B cell (primary cell): ENCODE measurements around the gene TMC8. TPM values are rescaled to one million over a fixed set of nuclear protein-coding genes. Genes with fewer than 3 reads are reported as not detected.

ENCODE experiments used
- ATAC-seq: fragments of 200-7000 bp; cut with Tn5 transposase; one replicate; pipeline ENCODE4 v1.10.0; 2021; ENCODE audit warnings: low read depth, mild to moderate bottlenecking, moderate number of reproducible peaks, moderate library complexity
- CTCF ChIA-PET: fragments of 350-600 bp; sonication (Branson Sonifier 250); formaldehyde crosslinking; loops from one replicate; lab custom pipeline; 2021; ENCODE audit warnings: antibody characterized with exemption, inconsistent platforms; lab: Charles Lee
- POLR2A ChIA-PET: fragments of 350-600 bp; sonication (Branson Sonifier 250); formaldehyde crosslinking; loops from one replicate; lab custom pipeline; 2021; ENCODE audit warnings: antibody characterized with exemption; lab: Charles Lee
- DNase-seq: peaks from one replicate; pipeline ENCODE4 v3.0.0; 2013
- H2AFZ ChIP-seq: 2 replicates; pipeline ENCODE4 v1.6.1; 2012; ENCODE audit warnings: mild to moderate bottlenecking, low read depth, low read length; ENCODE audit not compliant: insufficient read depth, poor library complexity, severe bottlenecking
- H3K27ac ChIP-seq, 2 donors: 1 replicate in 1 of 2; 2 replicates in 1 of 2; pipeline ENCODE4 v1.5.1; 2012 to 2013; ENCODE audit warnings: low read length in 2 of 2, mild to moderate bottlenecking in 2 of 2, moderate library complexity in 1 of 2
- H3K27me3 ChIP-seq, 4 experiments: fragments of 200-600 bp in 1 of 4; sonication (generic) in 1 of 4; replicated peaks in 1 of 4; 1 replicate in 2 of 4; 2 replicates in 2 of 4; pipeline versions ENCODE4 v1.6.1 to v1.7.0; 2013 to 2016; ENCODE audit warnings: low read length in 3 of 4, mild to moderate bottlenecking in 2 of 4, mixed read lengths in 1 of 4, moderate library complexity in 1 of 4; ENCODE audit not compliant: insufficient read depth in 4 of 4, control insufficient read depth in 3 of 4; ENCODE audit errors: control extremely low read depth in 1 of 4
- H3K36me3 ChIP-seq, 2 experiments: replicated peaks in 1 of 2; 1 replicate in 1 of 2; 2 replicates in 1 of 2; pipeline versions ENCODE4 v1.6.1 to v1.7.1; 2013; ENCODE audit warnings: low read length in 1 of 2; ENCODE audit not compliant: insufficient read depth in 2 of 2, control insufficient read depth in 1 of 2; ENCODE audit errors: control extremely low read depth in 1 of 2, extremely low read depth in 1 of 2
- H3K4me1 ChIP-seq, 2 donors: fragments of 200-600 bp in 1 of 2; sonication (generic) in 1 of 2; 1 replicate in 1 of 2; 2 replicates in 1 of 2; pipeline versions ENCODE4 v1.5.1 to v1.6.1; 2013 to 2017; ENCODE audit warnings: low read length in 2 of 2; ENCODE audit not compliant: control insufficient read depth in 2 of 2, insufficient read depth in 2 of 2
- H3K4me2 ChIP-seq: replicated peaks from 2 replicates; pipeline ENCODE3; 2012; ENCODE audit warnings: mild to moderate bottlenecking, low read depth, low read length; ENCODE audit not compliant: poor library complexity, severe bottlenecking
- H3K4me3 ChIP-seq, 5 experiments: fragments of 200-600 bp in 1 of 5; sonication (generic) in 1 of 5; 1 replicate in 3 of 5; 2 replicates in 2 of 5; pipeline versions ENCODE4 v1.5.1 to v1.7.0; 2011 to 2016; ENCODE audit warnings: low read length in 4 of 5, mild to moderate bottlenecking in 4 of 5, low read depth in 2 of 5, control low read depth in 1 of 5, moderate library complexity in 1 of 5; ENCODE audit not compliant: insufficient read depth in 1 of 5; ENCODE audit errors: control extremely low read depth in 1 of 5, extremely low read depth in 1 of 5
- H3K79me2 ChIP-seq: fragments of 200-600 bp; sonication (generic); one replicate; pipeline ENCODE4 v1.6.0; 2016; ENCODE audit warnings: low read length; ENCODE audit not compliant: control insufficient read depth, insufficient read depth
- H3K9ac ChIP-seq: fragments of 200-600 bp; sonication (generic); 2 replicates; pipeline ENCODE4 v1.6.1; 2017; ENCODE audit warnings: mild to moderate bottlenecking, low read length, moderate library complexity
- H3K9me3 ChIP-seq, 3 donors: one replicate each; pipeline versions ENCODE4 v1.6.1 to v1.7.1; 2013; ENCODE audit warnings: low read length in 2 of 3; ENCODE audit not compliant: control insufficient read depth in 2 of 3, insufficient read depth in 1 of 3; ENCODE audit errors: control extremely low read depth in 1 of 3
- H4K20me1 ChIP-seq: 2 replicates; pipeline ENCODE4 v1.6.0; 2012; ENCODE audit warnings: mild to moderate bottlenecking, low read length; ENCODE audit not compliant: insufficient read depth, control insufficient read depth, poor library complexity, severe bottlenecking
- H3K27ac Mint-ChIP-seq: one replicate; pipeline ENCODE4 v1.8.0; 2021; ENCODE audit warnings: mixed read lengths
- H3K27me3 Mint-ChIP-seq: one replicate; pipeline ENCODE4 v1.8.0; 2021; ENCODE audit warnings: mixed read lengths
- H3K4me1 Mint-ChIP-seq: one replicate; pipeline ENCODE4 v1.8.0; 2021; ENCODE audit warnings: mixed read lengths
- H3K4me3 Mint-ChIP-seq: one replicate; pipeline ENCODE4 v1.8.0; 2021; ENCODE audit warnings: mixed read lengths
- H3K9me3 Mint-ChIP-seq: one replicate; pipeline ENCODE4 v1.8.0; 2022; ENCODE audit warnings: mixed read lengths; ENCODE audit not compliant: insufficient read depth
- EZH2 ChIP-seq: IDR thresholded peaks from 2 replicates; pipeline ENCODE4 v1.6.1; 2012; ENCODE audit warnings: borderline replicate concordance, low read depth, mild to moderate bottlenecking, moderate library complexity, low read length; ENCODE audit not compliant: insufficient read depth, poor library complexity, severe bottlenecking
- WGBS: methylation state at CpG from one replicate; pipeline ENCODE4 v1.1.5; 2013; ENCODE audit warnings: missing lambda C conversion rate; ENCODE audit not compliant: insufficient coverage; 5-methylcytosine and 5-hydroxymethylcytosine counted together
- intact Hi-C: fragments of 100-400 bp; cut with micrococcal nuclease; formaldehyde crosslinking; loops from one replicate; pipeline ENCODE4 v1.10.0; 2022
- polyA plus RNA-seq: library from polyadenylated mRNA; depleted of rRNA; stranded (reverse); fragments of >200 nt; gene quantifications from 2 replicates; pipeline ENCODE4 v1.2.3, GENCODE V29; 2012
- total RNA-seq, 2 donors: library from RNA; stranded (reverse); fragments of 120-200 nt in 1 of 2; gene quantifications; 1 replicate in 1 of 2; 2 replicates in 1 of 2; pipeline versions ENCODE4 v1.2.3 to v1.2.4, GENCODE V29; 2013 to 2022
- TF ChIP-seq, protein P1 (sequence below): fragments of 200-600 bp; IDR thresholded peaks from one replicate; pipeline ENCODE4 v1.8.0; 2022; ENCODE audit warnings: antibody characterized with exemption, mild to moderate bottlenecking

Gene TMC8
- total and polyA plus RNA-seq, 2 donors (not counting 1 experiment from before 2014, with no cell fraction given) = 235 to 352 TPM

DNA sequence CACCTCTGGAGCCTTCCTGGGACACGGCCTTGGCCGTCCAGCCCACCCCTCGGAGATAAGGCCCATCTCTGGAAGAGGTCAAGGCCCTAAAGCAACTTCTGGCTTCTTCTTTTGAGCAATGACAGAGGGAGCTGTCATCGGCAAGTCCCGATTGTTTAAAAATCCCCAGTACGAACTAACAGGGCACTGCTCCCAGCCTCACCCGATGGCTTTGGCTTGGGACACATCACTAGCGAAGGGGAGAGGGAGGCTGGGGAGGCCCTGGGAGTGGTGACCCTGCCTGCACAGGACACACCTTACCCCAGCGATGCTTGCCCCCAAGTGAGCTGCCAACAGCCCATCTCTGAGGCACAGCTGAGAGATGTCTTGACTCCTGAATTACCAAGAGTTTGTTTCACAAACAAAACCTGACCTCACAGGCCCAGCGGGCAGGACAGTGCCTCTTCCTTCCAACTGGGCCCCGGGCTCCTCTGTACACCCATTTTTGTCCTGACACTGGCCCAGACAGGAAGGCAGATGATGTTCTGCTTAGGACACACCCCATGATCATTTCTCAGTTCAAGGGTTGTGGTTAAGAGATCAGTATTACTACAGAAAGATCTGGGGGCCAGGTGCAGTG is 42.6 kb downstream of the TMC8 start:
- H3K27ac ChIP-seq = peak overlapping the region; percentile 74 to 95
- 60% methylated on average over 8 of the region's 11 CpGs for WGBS
- H3K9me3 ChIP-seq = no peaks in the 10 kb centered on the region
- TF ChIP-seq, protein P1, sequence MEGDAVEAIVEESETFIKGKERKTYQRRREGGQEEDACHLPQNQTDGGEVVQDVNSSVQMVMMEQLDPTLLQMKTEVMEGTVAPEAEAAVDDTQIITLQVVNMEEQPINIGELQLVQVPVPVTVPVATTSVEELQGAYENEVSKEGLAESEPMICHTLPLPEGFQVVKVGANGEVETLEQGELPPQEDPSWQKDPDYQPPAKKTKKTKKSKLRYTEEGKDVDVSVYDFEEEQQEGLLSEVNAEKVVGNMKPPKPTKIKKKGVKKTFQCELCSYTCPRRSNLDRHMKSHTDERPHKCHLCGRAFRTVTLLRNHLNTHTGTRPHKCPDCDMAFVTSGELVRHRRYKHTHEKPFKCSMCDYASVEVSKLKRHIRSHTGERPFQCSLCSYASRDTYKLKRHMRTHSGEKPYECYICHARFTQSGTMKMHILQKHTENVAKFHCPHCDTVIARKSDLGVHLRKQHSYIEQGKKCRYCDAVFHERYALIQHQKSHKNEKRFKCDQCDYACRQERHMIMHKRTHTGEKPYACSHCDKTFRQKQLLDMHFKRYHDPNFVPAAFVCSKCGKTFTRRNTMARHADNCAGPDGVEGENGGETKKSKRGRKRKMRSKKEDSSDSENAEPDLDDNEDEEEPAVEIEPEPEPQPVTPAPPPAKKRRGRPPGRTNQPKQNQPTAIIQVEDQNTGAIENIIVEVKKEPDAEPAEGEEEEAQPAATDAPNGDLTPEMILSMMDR = no peak
- no peak for TF ChIP-seq EZH2
- peak overlapping the region; percentile 89 for H3K27ac Mint-ChIP-seq
- peak; percentile 40 for ATAC-seq
- peak overlapping the region; percentile 83 for H3K4me3 Mint-ChIP-seq
- H2AFZ ChIP-seq = no peak overlapping the region
- H3K9ac ChIP-seq = peak overlapping the region; percentile 32
- H3K4me1 ChIP-seq = peaks cover 78 to 83% of the 10 kb centered on the region in 2 donors
- DNase-seq = peak; percentile 76
- peaks cover 43% of the 10 kb centered on the region for H3K79me2 ChIP-seq
- peak overlapping the region; percentile 73 for H3K4me2 ChIP-seq
- H4K20me1 ChIP-seq = peaks cover 25% of the 10 kb centered on the region
- H3K9me3 Mint-ChIP-seq = no peaks in the 10 kb centered on the region
- peaks cover 79% of the 10 kb centered on the region for H3K4me1 Mint-ChIP-seq
- H3K36me3 ChIP-seq = peaks cover 0 to 47% of the 10 kb centered on the region in 2 experiments
- peak overlapping the region in 2 of 5 experiments; percentile 9 to 52 for H3K4me3 ChIP-seq
- ChIA-PET CTCF (interaction anchor here (0.8 to 19.2 kb wide), 6 partner anchors 10 to 62 kb away, joined by 3 to 357 read pairs (median 76); partner anchors contain the start of genes TMC6 and TMC8), POLR2A (interaction anchor here (0.6 to 19.6 kb wide), 4 partner anchors 21 to 87 kb away, joined by 3 to 432 read pairs (median 8); partner anchors contain the start of genes TMC6 and TMC8)
- no peaks in the 10 kb centered on the region for H3K27me3 ChIP-seq
- no peaks in the 10 kb centered on the region for H3K27me3 Mint-ChIP-seq
- intact Hi-C loops = loop anchor here (1.0 kb wide), 1 partner anchor 18 kb away; no protein-coding TSS in a partner anchor
